ENCODE data around the gene AQP9.

The AQP9 gene

GRCh38 chr15:58214591-58215340 lies 76.6 kb downstream of the AQP9 start:
- no peak for DNase-seq (ENCODE audit: low read depth in 2 of 2)
- H3K4me3 ChIP-seq (replicated peaks in 1 of 2; ENCODE audit: low read depth in 2 of 2, low read length in 2 of 2) = no peak overlapping the region
- TF ChIP-seq, protein P1, sequence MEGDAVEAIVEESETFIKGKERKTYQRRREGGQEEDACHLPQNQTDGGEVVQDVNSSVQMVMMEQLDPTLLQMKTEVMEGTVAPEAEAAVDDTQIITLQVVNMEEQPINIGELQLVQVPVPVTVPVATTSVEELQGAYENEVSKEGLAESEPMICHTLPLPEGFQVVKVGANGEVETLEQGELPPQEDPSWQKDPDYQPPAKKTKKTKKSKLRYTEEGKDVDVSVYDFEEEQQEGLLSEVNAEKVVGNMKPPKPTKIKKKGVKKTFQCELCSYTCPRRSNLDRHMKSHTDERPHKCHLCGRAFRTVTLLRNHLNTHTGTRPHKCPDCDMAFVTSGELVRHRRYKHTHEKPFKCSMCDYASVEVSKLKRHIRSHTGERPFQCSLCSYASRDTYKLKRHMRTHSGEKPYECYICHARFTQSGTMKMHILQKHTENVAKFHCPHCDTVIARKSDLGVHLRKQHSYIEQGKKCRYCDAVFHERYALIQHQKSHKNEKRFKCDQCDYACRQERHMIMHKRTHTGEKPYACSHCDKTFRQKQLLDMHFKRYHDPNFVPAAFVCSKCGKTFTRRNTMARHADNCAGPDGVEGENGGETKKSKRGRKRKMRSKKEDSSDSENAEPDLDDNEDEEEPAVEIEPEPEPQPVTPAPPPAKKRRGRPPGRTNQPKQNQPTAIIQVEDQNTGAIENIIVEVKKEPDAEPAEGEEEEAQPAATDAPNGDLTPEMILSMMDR (IDR thresholded peaks at IDR 0.05; ENCODE audit: low read depth, low read length) = no peak

GRCh38 chr15:58217460-58217859 lies 79.3 kb downstream of the AQP9 start:
- TF ChIP-seq, protein P1 (IDR thresholded peaks at IDR 0.05; ENCODE audit: low read depth, low read length) = no peak
- no peak for DNase-seq (ENCODE audit: low read depth in 2 of 2)
- H3K4me3 ChIP-seq (replicated peaks in 1 of 2; ENCODE audit: low read depth in 2 of 2, low read length in 2 of 2) = no peak overlapping the region

DNA sequence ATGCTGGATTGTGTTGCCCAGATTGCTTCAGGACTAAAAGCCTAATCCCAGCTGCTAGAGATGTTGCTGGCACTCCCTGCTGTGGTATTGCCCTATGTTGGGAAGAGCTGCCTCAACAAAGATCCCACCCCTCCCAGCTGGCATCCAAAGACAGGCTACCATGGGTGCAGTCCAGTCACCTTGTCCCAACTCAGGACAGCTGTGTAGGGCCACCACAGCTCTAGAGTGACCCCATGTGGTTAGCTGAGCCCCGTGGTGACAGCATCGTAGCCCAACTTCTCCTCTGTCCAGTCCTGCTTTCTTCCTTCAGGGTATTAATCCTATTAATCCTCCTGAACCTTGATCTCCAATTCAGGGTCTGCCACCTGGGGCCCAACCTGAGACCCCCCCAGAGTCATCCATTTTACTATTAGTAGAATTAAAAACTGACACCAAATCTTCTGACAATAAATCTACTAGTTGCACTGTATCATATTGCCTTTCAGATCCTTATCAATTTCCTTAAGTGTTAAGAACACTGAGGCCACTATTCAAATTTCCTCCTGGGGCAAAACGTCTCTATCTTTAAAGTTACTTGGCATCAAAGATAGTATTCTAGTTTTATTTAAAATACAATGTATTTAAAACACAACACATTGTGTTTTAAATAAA lies 83.5 kb downstream of the AQP9 start:
- TF ChIP-seq, protein P1 (IDR thresholded peaks at IDR 0.05; ENCODE audit: low read depth, low read length) = peak; percentile 81
- DNase-seq (ENCODE audit: low read depth in 2 of 2) = peak; percentile 47 to 61
- H3K4me3 ChIP-seq (replicated peaks in 1 of 2; ENCODE audit: low read depth in 2 of 2, low read length in 2 of 2) = no peak overlapping the region

- DNase-seq (ENCODE audit: low read depth in 2 of 2) = no peak
- TF ChIP-seq, protein P1 (IDR thresholded peaks at IDR 0.05; ENCODE audit: low read depth, low read length) = no peak
- H3K4me3 ChIP-seq (replicated peaks in 1 of 2; ENCODE audit: low read depth in 2 of 2, low read length in 2 of 2) = no peak overlapping the region
These were observed 84.5 kb downstream of the AQP9 start for GRCh38 chr15:58222679-58223078.

DNA sequence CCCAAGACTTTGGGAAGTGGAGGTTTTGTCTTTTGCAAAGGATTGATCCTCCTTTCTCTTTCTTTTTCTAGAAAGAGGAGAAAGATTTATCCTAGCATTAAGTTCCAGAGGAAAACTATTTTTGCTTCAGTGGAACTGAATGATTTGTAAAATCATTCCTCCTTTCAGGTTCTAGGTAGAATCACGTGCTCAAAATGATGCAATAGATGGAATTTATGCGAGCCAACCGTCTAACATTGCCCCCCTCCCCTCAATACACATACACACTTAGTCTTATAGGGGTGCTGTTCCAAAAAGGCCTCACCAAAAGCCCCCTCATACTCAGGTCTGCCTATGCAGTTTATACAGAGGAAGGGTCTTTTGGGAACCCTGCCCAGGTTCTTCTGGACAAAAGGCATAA lies 85.3 kb downstream of the AQP9 start:
- TF ChIP-seq, protein P1 (IDR thresholded peaks at IDR 0.05; ENCODE audit: low read depth, low read length) = no peak
- H3K4me3 ChIP-seq (replicated peaks in 1 of 2; ENCODE audit: low read depth in 2 of 2, low read length in 2 of 2) = no peak overlapping the region
- DNase-seq (ENCODE audit: low read depth in 2 of 2) = no peak

DNA sequence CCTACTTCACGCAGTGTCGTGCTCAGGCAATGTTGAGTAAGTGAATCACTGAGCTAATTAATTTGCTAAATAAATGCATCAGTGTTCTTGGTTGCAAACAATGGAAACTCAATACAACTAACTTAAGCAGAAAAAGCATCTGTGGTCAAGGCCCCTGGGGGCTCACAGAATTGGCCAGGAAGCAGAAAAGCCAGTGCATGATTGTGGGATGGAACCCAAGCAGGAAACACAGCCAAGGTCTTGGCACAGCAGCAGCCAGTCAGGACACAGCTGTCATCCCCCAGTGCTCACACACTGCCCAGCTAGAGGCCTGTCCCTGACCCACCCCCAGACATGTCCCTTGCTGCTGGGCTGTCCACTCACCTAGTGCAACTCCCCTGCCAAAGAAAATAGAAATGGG lies 85.9 kb downstream of the AQP9 start:
- no peak overlapping the region for H3K4me3 ChIP-seq (replicated peaks in 1 of 2; ENCODE audit: low read depth in 2 of 2, low read length in 2 of 2)
- DNase-seq (ENCODE audit: low read depth in 2 of 2) = peak in 1 of 2 donors; percentile 66
- TF ChIP-seq, protein P1 (IDR thresholded peaks at IDR 0.05; ENCODE audit: low read depth, low read length) = no peak
